OCI-LY1 (cell line): Measurements from ENCODE around the gene CCBE1.

Experiments
- EZH2 ChIP-seq: fragments of 200-600 bp; sonication (generic), shearing (Covaris generic); IDR thresholded peaks from 2 replicates; pipeline ENCODE4 v1.8.0; 2017; ENCODE audit warnings: borderline replicate concordance, mixed run types, mild to moderate bottlenecking, antibody characterized with exemption, low read length, moderate library complexity, mixed read lengths
- TF ChIP-seq, protein P1 (sequence below): fragments of 200-600 bp; sonication (generic), shearing (Covaris generic); IDR thresholded peaks from 2 replicates; pipeline ENCODE4 v1.5.1; 2017; ENCODE audit warnings: mild to moderate bottlenecking, antibody characterized with exemption, low read length, moderate library complexity, mixed read lengths

DNA sequence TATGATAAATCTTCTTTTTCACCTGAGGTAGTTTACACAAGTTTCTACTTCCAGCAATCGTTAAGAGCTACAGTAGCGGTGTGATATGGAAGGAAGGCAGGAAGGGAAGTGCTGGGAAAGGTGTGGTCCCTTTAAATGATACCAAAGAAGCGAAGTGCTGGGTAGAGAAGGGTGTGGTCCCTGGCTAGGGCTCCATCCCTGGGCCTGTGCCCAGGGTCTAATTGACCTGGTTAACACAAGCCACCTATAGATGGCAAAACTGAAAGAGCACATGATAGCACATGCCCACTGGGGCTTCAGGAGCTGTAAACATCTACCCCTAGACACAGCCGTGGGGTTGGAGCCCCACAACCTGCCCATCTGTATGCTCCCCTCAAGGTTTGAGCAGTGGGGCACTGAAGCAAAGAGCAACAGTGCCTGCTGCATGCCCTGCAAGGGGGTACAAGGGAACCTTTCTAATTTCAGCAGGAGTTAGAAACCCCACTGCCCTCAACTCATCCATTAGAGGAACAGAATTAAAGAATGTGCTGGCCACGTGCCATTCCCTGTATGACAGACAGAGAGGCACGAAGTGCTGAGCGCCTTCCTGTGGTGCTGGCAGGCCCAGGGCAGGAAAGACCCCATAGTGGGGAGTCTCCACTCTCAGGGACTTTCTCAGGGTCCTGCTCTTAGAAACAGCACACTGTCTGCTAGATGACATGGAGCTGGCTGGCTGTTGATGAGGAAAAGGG lies 185.0 kb downstream of the CCBE1 start:
- TF ChIP-seq, protein P1, sequence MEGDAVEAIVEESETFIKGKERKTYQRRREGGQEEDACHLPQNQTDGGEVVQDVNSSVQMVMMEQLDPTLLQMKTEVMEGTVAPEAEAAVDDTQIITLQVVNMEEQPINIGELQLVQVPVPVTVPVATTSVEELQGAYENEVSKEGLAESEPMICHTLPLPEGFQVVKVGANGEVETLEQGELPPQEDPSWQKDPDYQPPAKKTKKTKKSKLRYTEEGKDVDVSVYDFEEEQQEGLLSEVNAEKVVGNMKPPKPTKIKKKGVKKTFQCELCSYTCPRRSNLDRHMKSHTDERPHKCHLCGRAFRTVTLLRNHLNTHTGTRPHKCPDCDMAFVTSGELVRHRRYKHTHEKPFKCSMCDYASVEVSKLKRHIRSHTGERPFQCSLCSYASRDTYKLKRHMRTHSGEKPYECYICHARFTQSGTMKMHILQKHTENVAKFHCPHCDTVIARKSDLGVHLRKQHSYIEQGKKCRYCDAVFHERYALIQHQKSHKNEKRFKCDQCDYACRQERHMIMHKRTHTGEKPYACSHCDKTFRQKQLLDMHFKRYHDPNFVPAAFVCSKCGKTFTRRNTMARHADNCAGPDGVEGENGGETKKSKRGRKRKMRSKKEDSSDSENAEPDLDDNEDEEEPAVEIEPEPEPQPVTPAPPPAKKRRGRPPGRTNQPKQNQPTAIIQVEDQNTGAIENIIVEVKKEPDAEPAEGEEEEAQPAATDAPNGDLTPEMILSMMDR: no peak
- no peak for TF ChIP-seq EZH2
